Endothelial cell of umbilical vein (primary cell): ENCODE data around the gene C2orf81.

ENCODE experiments used
- CTCF ChIP-seq, 2 donors: IDR thresholded peaks; 1 replicate in 1 of 2; 2 replicates in 1 of 2; pipeline ENCODE4 v1.5.1; 2011; ENCODE audit warnings: low read length in 2 of 2, mild to moderate bottlenecking in 2 of 2, moderate library complexity in 2 of 2, control low read depth in 1 of 2, inconsistent platforms in 1 of 2, low read depth in 1 of 2; ENCODE audit not compliant: insufficient read depth in 1 of 2; ENCODE audit errors: extremely low read depth in 1 of 2
- EZH2 ChIP-seq: IDR thresholded peaks from 2 replicates; pipeline ENCODE4 v1.6.1; 2012; ENCODE audit warnings: borderline replicate concordance, low read depth, mild to moderate bottlenecking, moderate library complexity, low read length, inconsistent platforms; ENCODE audit not compliant: severe bottlenecking

GRCh38 chr2:74458132-74458937 lies 36.9 kb upstream of the C2orf81 start, which contains the start of gene WBP1:
- TF ChIP-seq CTCF (IDR thresholded peaks at IDR 0.05; ENCODE audit: extremely low read depth in 1 of 2, insufficient read depth in 1 of 2, low read depth in 1 of 2, low read length in 2 of 2): no peak
- TF ChIP-seq EZH2: peak; percentile 87
